Caco-2 (cell line): Measurements from ENCODE around the gene GABRB3. TPM values are rescaled to one million over a fixed set of nuclear protein-coding genes. Genes with fewer than 3 reads are reported as not detected.

ENCODE experiments used
- BruUV-seq: library from RNA; stranded (reverse); fragments of 400-500 nt; replicated peaks from 2 replicates; lab custom pipeline; 2021; lab: Mats Ljungman, UMichigan
- CTCF ChIA-PET: fragments of 300-600 bp; sonication (Branson Sonifier 250); formaldehyde crosslinking; loops from one replicate; lab custom pipeline; 2022; ENCODE audit warnings: antibody characterized with exemption; lab: Charles Lee
- POLR2A ChIA-PET: fragments of 300-600 bp; sonication (Branson Sonifier 250); formaldehyde crosslinking; loops from one replicate; lab custom pipeline; 2022; ENCODE audit warnings: antibody characterized with exemption; lab: Charles Lee
- DNase-seq, 2 experiments: peaks; one replicate each; pipeline versions ENCODE4 v3.0.0 to v3.0.0-alpha.2; 2020 to 2022
- H3K27me3 ChIP-seq: replicated peaks from 2 replicates; pipeline ENCODE4 v1.6.0; 2011; ENCODE audit warnings: low read length; ENCODE audit not compliant: control insufficient read depth, insufficient read depth
- H3K36me3 ChIP-seq: 2 replicates; pipeline ENCODE4 v1.5.1; 2011; ENCODE audit warnings: low read length; ENCODE audit not compliant: control insufficient read depth, insufficient read depth
- H3K4me1 ChIP-seq: fragments of 250-450 bp; sonication (Bioruptor Pico); 2 replicates; pipeline ENCODE4 v1.5.1; 2020; ENCODE audit warnings: mild to moderate bottlenecking
- H3K4me3 ChIP-seq: 2 replicates; pipeline ENCODE4 v1.5.1; 2011; ENCODE audit warnings: low read depth, mild to moderate bottlenecking, control low read depth, low read length
- H3K9me3 ChIP-seq: fragments of 250-450 bp; sonication (Bioruptor Pico); 2 replicates; pipeline ENCODE4 v1.5.1; 2020; ENCODE audit warnings: mild to moderate bottlenecking, moderate library complexity
- H3K27ac Mint-ChIP-seq: one replicate; pipeline ENCODE4 v1.8.0; 2022; ENCODE audit warnings: mixed read lengths; ENCODE audit not compliant: unreplicated experiment
- H3K27me3 Mint-ChIP-seq: one replicate; pipeline ENCODE4 v1.8.0; 2022; ENCODE audit warnings: mixed read lengths; ENCODE audit not compliant: insufficient read depth, unreplicated experiment
- H3K36me3 Mint-ChIP-seq: one replicate; pipeline ENCODE4 v1.8.0; 2022; ENCODE audit warnings: mild to moderate bottlenecking, mixed read lengths; ENCODE audit not compliant: insufficient read depth, unreplicated experiment
- H3K4me1 Mint-ChIP-seq: one replicate; pipeline ENCODE4 v1.8.0; 2022; ENCODE audit warnings: low read depth, mixed read lengths; ENCODE audit not compliant: unreplicated experiment
- H3K4me3 Mint-ChIP-seq: one replicate; pipeline ENCODE4 v1.8.0; 2022; ENCODE audit warnings: mild to moderate bottlenecking, moderate library complexity, mixed read lengths; ENCODE audit not compliant: unreplicated experiment
- H3K9me3 Mint-ChIP-seq: one replicate; pipeline ENCODE4 v1.8.0; 2022; ENCODE audit warnings: mixed read lengths; ENCODE audit not compliant: unreplicated experiment
- CTCF ChIP-seq, 2 experiments: fragments of 200-600 bp in 1 of 2; IDR thresholded peaks; 1 replicate in 1 of 2; 2 replicates in 1 of 2; pipeline versions ENCODE4 v1.5.1 to v1.8.0; 2011 to 2022; ENCODE audit warnings: antibody characterized with exemption in 1 of 2, control low read depth in 1 of 2, inconsistent platforms in 1 of 2, low read depth in 1 of 2, low read length in 1 of 2, mild to moderate bottlenecking in 1 of 2, moderate library complexity in 1 of 2; ENCODE audit not compliant: insufficient read depth in 1 of 2, severe bottlenecking in 1 of 2, unreplicated experiment in 1 of 2
- intact Hi-C: fragments of 100-400 bp; cut with micrococcal nuclease; formaldehyde crosslinking; loops from one replicate; pipeline ENCODE4 v1.10.0; 2022; ENCODE audit not compliant: unreplicated experiment
- total RNA-seq: library from RNA; stranded (reverse); gene quantifications from 2 replicates; pipeline ENCODE4 v1.2.3, GENCODE V29; 2022

The GABRB3 gene
- total RNA-seq, 1 experiment from 2014 or later, result not detected

GRCh38 chr15:26639966-26640365 lies 132.9 kb downstream of the GABRB3 start:
- intact Hi-C loops, result no loop called here
- Mint-ChIP-seq H3K9me3 (peaks cover 35% of the 10 kb centered on the region), H3K27ac (no peak overlapping the region)

GRCh38 chr15:26635614-26636013 lies 137.3 kb downstream of the GABRB3 start:
- BruUV-seq, result no TSS peak
- intact Hi-C loops, result no loop called here
- POLR2A ChIA-PET, result no interaction called here
- H3K36me3 ChIP-seq, result no peaks in the 10 kb centered on the region
- CTCF ChIA-PET, result no interaction called here
- no peaks in the 10 kb centered on the region for H3K9me3 ChIP-seq
- Mint-ChIP-seq H3K27ac (no peak overlapping the region), H3K9me3 (peaks cover 18% of the 10 kb centered on the region), H3K4me1 (peaks cover 7% of the 10 kb centered on the region), H3K27me3 (peaks cover 2% of the 10 kb centered on the region), H3K36me3 (no peaks in the 10 kb centered on the region), H3K4me3 (no peak overlapping the region)
- H3K4me3 ChIP-seq, result no peak overlapping the region
- no peaks in the 10 kb centered on the region for H3K4me1 ChIP-seq
- no peak for TF ChIP-seq CTCF (IDR thresholded peaks at IDR 0.05; ENCODE audit: insufficient read depth in 1 of 2, low read depth in 1 of 2, low read length in 1 of 2, severe bottlenecking in 1 of 2, unreplicated experiment in 1 of 2)
- H3K27me3 ChIP-seq, result no peaks in the 10 kb centered on the region
- DNase-seq, result no peak

More at GRCh38 chr15:26639966-26640365, 132.9 kb downstream of the GABRB3 start:
- Mint-ChIP-seq H3K4me3 (no peak overlapping the region), H3K27me3 (peaks cover 6% of the 10 kb centered on the region), H3K36me3 (no peaks in the 10 kb centered on the region), H3K4me1 (no peaks in the 10 kb centered on the region)
- BruUV-seq, result no TSS peak
- DNase-seq, result no peak
- no peaks in the 10 kb centered on the region for H3K9me3 ChIP-seq
- ChIA-PET POLR2A (no interaction called here), CTCF (no interaction called here)
- no peaks in the 10 kb centered on the region for H3K36me3 ChIP-seq
- no peaks in the 10 kb centered on the region for H3K4me1 ChIP-seq
- no peak overlapping the region for H3K4me3 ChIP-seq
- H3K27me3 ChIP-seq, result no peaks in the 10 kb centered on the region
- no peak for TF ChIP-seq CTCF (IDR thresholded peaks at IDR 0.05; ENCODE audit: insufficient read depth in 1 of 2, low read depth in 1 of 2, low read length in 1 of 2, severe bottlenecking in 1 of 2, unreplicated experiment in 1 of 2)

- no peaks in the 10 kb centered on the region for H3K36me3 ChIP-seq
- Mint-ChIP-seq H3K4me1 (peaks cover 7% of the 10 kb centered on the region), H3K4me3 (no peak overlapping the region), H3K36me3 (no peaks in the 10 kb centered on the region), H3K9me3 (peaks cover 18% of the 10 kb centered on the region), H3K27ac (no peak overlapping the region), H3K27me3 (peaks cover 2% of the 10 kb centered on the region)
- TF ChIP-seq CTCF (IDR thresholded peaks at IDR 0.05; ENCODE audit: insufficient read depth in 1 of 2, low read depth in 1 of 2, low read length in 1 of 2, severe bottlenecking in 1 of 2, unreplicated experiment in 1 of 2), result no peak
- DNase-seq, result no peak
- intact Hi-C loops, result no loop called here
- POLR2A ChIA-PET, result no interaction called here
- H3K4me1 ChIP-seq, result no peaks in the 10 kb centered on the region
- H3K4me3 ChIP-seq, result no peak overlapping the region
- BruUV-seq, result no TSS peak
- no peaks in the 10 kb centered on the region for H3K27me3 ChIP-seq
- H3K9me3 ChIP-seq, result no peaks in the 10 kb centered on the region
- CTCF ChIA-PET, result no interaction called here
Measured at GRCh38 chr15:26635105-26635504, 137.8 kb downstream of the GABRB3 start.
